Spleen (tissue), 7 donors: ENCODE results near the gene PPIL1.

Experiments
- CTCF ChIP-seq, 11 experiments: fragments of 200-600 bp in 7 of 11; fragments of 450-650 bp in 4 of 11; sonication (generic) in 4 of 11; IDR thresholded peaks in 8 of 11; conservative IDR thresholded peaks in 3 of 11; 1 replicate in 7 of 11; 2 replicates in 4 of 11; pipeline versions ENCODE4 v1.4.0 to v1.8.0; 2016 to 2021; ENCODE audit warnings: antibody characterized with exemption in 11 of 11, inconsistent platforms in 4 of 11, mild to moderate bottlenecking in 1 of 11
- POLR2A ChIP-seq, 3 donors: fragments of 450-650 bp; IDR thresholded peaks; one replicate each; pipeline ENCODE4 v1.5.1; 2017; ENCODE audit warnings: antibody characterized with exemption in 3 of 3, mild to moderate bottlenecking in 1 of 3
- donor health status: DM: no; HTN: no; CAD: no; lungs with moderate emphysema.
- donor health status: DM: no; HTN: no; CAD: no.
- donor health status: DM: no; HTN: no; CAD: no.

GRCh38 chr6:36888654-36889481 is 14.3 kb upstream of the PPIL1 start:
- TF ChIP-seq CTCF (IDR thresholded peaks at IDR 0.05 in 8 of 11, conservative IDR thresholded peaks at IDR 0.05 in 3 of 11) (no peak), POLR2A (IDR thresholded peaks at IDR 0.05) (no peak)
